WI38 (cell line): ENCODE results near the gene KRT40.

Experiments used
- H3K4me3 ChIP-seq: 2 replicates; pipeline ENCODE4 v1.5.1; 2011; ENCODE audit warnings: low read depth, mild to moderate bottlenecking, control low read depth, low read length
- CTCF ChIP-seq: IDR thresholded peaks from 2 replicates; pipeline ENCODE4 v1.5.1; 2012; ENCODE audit warnings: low read depth, mild to moderate bottlenecking, control low read depth, low read length

Gene KRT40

GRCh38 chr17:40945414-40945813, 38.7 kb downstream of the KRT40 start:
- H3K4me3 ChIP-seq, result no peak overlapping the region
- TF ChIP-seq CTCF, result no peak

- no peak overlapping the region for H3K4me3 ChIP-seq
- TF ChIP-seq CTCF, result no peak
Observed at GRCh38 chr17:40944531-40944930, 39.6 kb downstream of the KRT40 start.

- no peak for TF ChIP-seq CTCF
Observed at GRCh38 chr17:40942553-40942952, 41.6 kb downstream of the KRT40 start.

GRCh38 chr17:40940266-40940665, 43.9 kb downstream of the KRT40 start:
- H3K4me3 ChIP-seq, result no peak overlapping the region
- TF ChIP-seq CTCF, result no peak

More at GRCh38 chr17:40942553-40942952, 41.6 kb downstream of the KRT40 start:
- H3K4me3 ChIP-seq, result no peak overlapping the region

- TF ChIP-seq CTCF, result no peak
- no peak overlapping the region for H3K4me3 ChIP-seq
Observed at GRCh38 chr17:40938981-40939380, 45.1 kb downstream of the KRT40 start.

- H3K4me3 ChIP-seq, result no peak within 1 kb of the TSS
- TF ChIP-seq CTCF, result no peak
Observed at GRCh38 chr17:40937384-40937819, 46.7 kb downstream of the KRT40 start, which contains the start of gene KRT23. Gene KRT23, minus strand, starts transcription at chr17:40937646. Its CDS starts 1,043 bp downstream, at chr17:40936603.

- H3K4me3 ChIP-seq, result no peak overlapping the region
- TF ChIP-seq CTCF, result no peak
Observed at GRCh38 chr17:40936976-40937375, 47.1 kb downstream of the KRT40 start.
